Measurements from ENCODE around the gene AGMAT. TPM values are rescaled to one million over a fixed set of nuclear protein-coding genes. Genes with fewer than 3 reads are reported as not detected.

The AGMAT gene
- total RNA-seq, 1 donor from 2014 or later: 8.1 TPM

- ATAC-seq (ENCODE audit: low read depth): no peak
- Mint-ChIP-seq H3K27ac (peak overlapping the region; percentile 96), H3K27me3 (no peaks in the 10 kb centered on the region), H3K9me3 (no peaks in the 10 kb centered on the region), H3K36me3 (ENCODE audit: low read depth) (peaks cover 32% of the 10 kb centered on the region), H3K4me3 (peak overlapping the region; percentile 92), H3K4me1 (peaks cover 54% of the 10 kb centered on the region)
- DNase-seq: no peak
- intact Hi-C loops (cut with micrococcal nuclease): loop anchor here (1.0 to 5.0 kb wide), 2 partner anchors 218 to 598 kb away; no protein-coding TSS in a partner anchor
- ChIA-PET CTCF (interaction anchor here (1.1 to 1.5 kb wide), 2 partner anchors 11 to 15 kb away, joined by 3 read pairs; no protein-coding TSS in a partner anchor), POLR2A (interaction anchor here (0.6 to 4.1 kb wide), 23 partner anchors 16 to 1286 kb away, joined by 3 to 70 read pairs (median 8); partner anchors contain the start of genes AGMAT, CASP9 and DNAJC16)
- no peak for TF ChIP-seq CTCF (IDR thresholded peaks at IDR 0.05)
Observed at GRCh38 chr1:15618655-15619525, 34.0 kb upstream of the AGMAT start.

GRCh38 chr1:15618077-15618654, 33.3 kb upstream of the AGMAT start:
- DNase-seq (no peak), ATAC-seq (ENCODE audit: low read depth) (peak; percentile 6)
- TF ChIP-seq CTCF (IDR thresholded peaks at IDR 0.05): no peak
- H3K27ac Mint-ChIP-seq: peak overlapping the region; percentile 96
- no peaks in the 10 kb centered on the region for H3K9me3 Mint-ChIP-seq
- H3K4me3 Mint-ChIP-seq: peak overlapping the region; percentile 92
- H3K27me3 Mint-ChIP-seq: no peaks in the 10 kb centered on the region
- ChIA-PET POLR2A (interaction anchor here (0.6 to 4.1 kb wide), 29 partner anchors 11 to 1287 kb away, joined by 3 to 70 read pairs (median 5); partner anchors contain the start of genes AGMAT, CASP9 and DNAJC16), CTCF (interaction anchor here (1.1 to 1.5 kb wide), 2 partner anchors 12 to 14 kb away, joined by 3 read pairs; no protein-coding TSS in a partner anchor)
- H3K4me1 Mint-ChIP-seq: peaks cover 54% of the 10 kb centered on the region
- H3K36me3 Mint-ChIP-seq (ENCODE audit: low read depth): peaks cover 32% of the 10 kb centered on the region
- intact Hi-C loops (cut with micrococcal nuclease): loop anchor here (1.0 to 5.0 kb wide), 2 partner anchors 219 to 599 kb away; no protein-coding TSS in a partner anchor

GRCh38 chr1:15617173-15618076, 32.6 kb upstream of the AGMAT start, which contains the start of gene DDI2:
Gene DDI2, plus strand, starts transcription at chr1:15617458. Its CDS starts 213 bp downstream, at chr1:15617671.
- Mint-ChIP-seq H3K9me3 (no peaks in the 10 kb centered on the region), H3K4me1 (peaks cover 47% of the 10 kb centered on the region), H3K4me3 (peak within 1 kb of the TSS; percentile 92), H3K27me3 (no peaks in the 10 kb centered on the region), H3K27ac (peak within 1 kb of the TSS; percentile 96), H3K36me3 (ENCODE audit: low read depth) (peaks cover 26% of the 10 kb centered on the region)
- TF ChIP-seq CTCF (IDR thresholded peaks at IDR 0.05): no peak
- ChIA-PET CTCF (interaction anchor here (1.1 to 1.5 kb wide), 3 partner anchors 12 to 79 kb away, joined by 3 read pairs; no protein-coding TSS in a partner anchor), POLR2A (interaction anchor here (0.6 to 4.1 kb wide), 21 partner anchors 12 to 1288 kb away, joined by 3 to 70 read pairs (median 6); partner anchors contain the start of genes AGMAT, CASP9 and DNAJC16)
- intact Hi-C loops (cut with micrococcal nuclease): loop anchor here (1.0 to 5.0 kb wide), 9 partner anchors 14 to 600 kb away; partner anchors contain the start of gene CASP9
- DNase-seq (peak; percentile 93), ATAC-seq (ENCODE audit: low read depth) (peak; percentile 89)

- Mint-ChIP-seq H3K4me1 (peaks cover 39% of the 10 kb centered on the region), H3K27me3 (no peaks in the 10 kb centered on the region), H3K4me3 (peak overlapping the region; percentile 92), H3K9me3 (no peaks in the 10 kb centered on the region), H3K36me3 (ENCODE audit: low read depth) (peaks cover 21% of the 10 kb centered on the region), H3K27ac (peak overlapping the region; percentile 96)
- intact Hi-C loops (cut with micrococcal nuclease): loop anchor here (1.0 to 5.0 kb wide), 8 partner anchors 13 to 601 kb away; partner anchors contain the start of gene CASP9
- no peak for TF ChIP-seq CTCF (IDR thresholded peaks at IDR 0.05)
- ChIA-PET CTCF (interaction anchor here (0.9 to 1.2 kb wide), 3 partner anchors 12 to 80 kb away, joined by 3 read pairs; no protein-coding TSS in a partner anchor), POLR2A (interaction anchor here (0.6 to 4.1 kb wide), 7 partner anchors 13 to 89 kb away, joined by 3 to 70 read pairs (median 6); partner anchors contain the start of gene DNAJC16)
- ATAC-seq (ENCODE audit: low read depth) (peak; percentile 6), DNase-seq (no peak)
Observed at GRCh38 chr1:15616373-15617172, 31.7 kb upstream of the AGMAT start.
